Loucy (cell line): ENCODE results near the gene NUP62.

Experiments
- H2AFZ ChIP-seq: fragments of 200-600 bp; sonication (generic); 2 replicates; pipeline ENCODE4 v1.6.0; 2016; ENCODE audit warnings: antibody characterized with exemption, mild to moderate bottlenecking, low read length, moderate library complexity
- H3F3A ChIP-seq: fragments of 200-600 bp; 2 replicates; pipeline ENCODE4 v1.6.0; 2016; ENCODE audit warnings: antibody characterized with exemption, low read depth, mild to moderate bottlenecking
- H3K27me3 ChIP-seq: fragments of 200-600 bp; sonication (generic); 2 replicates; pipeline ENCODE4 v1.6.1; 2014; ENCODE audit warnings: low read length, mild to moderate bottlenecking; ENCODE audit not compliant: insufficient read depth, poor library complexity, severe bottlenecking
- H3K36me3 ChIP-seq: fragments of 200-600 bp; sonication (generic); 2 replicates; pipeline ENCODE4 v1.6.1; 2016; ENCODE audit warnings: low read length; ENCODE audit not compliant: insufficient read depth
- H3K4me1 ChIP-seq: fragments of 200-600 bp; sonication (generic); 2 replicates; pipeline ENCODE4 v1.5.1; 2014; ENCODE audit warnings: low read length, mild to moderate bottlenecking; ENCODE audit not compliant: insufficient read depth, poor library complexity, severe bottlenecking
- H3K4me2 ChIP-seq: fragments of 200-600 bp; sonication (generic); 2 replicates; pipeline ENCODE4 v1.6.0; 2014; ENCODE audit warnings: antibody characterized with exemption, low read length, low read depth, mild to moderate bottlenecking; ENCODE audit not compliant: poor library complexity, severe bottlenecking
- H3K4me3 ChIP-seq: fragments of 200-600 bp; sonication (generic); 2 replicates; pipeline ENCODE4 v1.5.1; 2014; ENCODE audit warnings: low read length, mild to moderate bottlenecking, mixed read lengths; ENCODE audit not compliant: poor library complexity, severe bottlenecking
- H3K79me2 ChIP-seq: fragments of 200-600 bp; sonication (generic); 2 replicates; pipeline ENCODE4 v1.6.1; 2014; ENCODE audit warnings: low read length; ENCODE audit not compliant: insufficient read depth
- H3K9ac ChIP-seq: fragments of 200-600 bp; sonication (generic); 2 replicates; pipeline ENCODE4 v1.6.0; 2014; ENCODE audit warnings: mild to moderate bottlenecking, low read depth, low read length, moderate library complexity; ENCODE audit not compliant: poor library complexity, severe bottlenecking
- H3K9me2 ChIP-seq: fragments of 200-600 bp; sonication (generic); replicated peaks from 2 replicates; pipeline ENCODE4 v1.6.1; 2016; ENCODE audit warnings: low read depth, low read length, mixed read lengths
- H3K9me3 ChIP-seq: fragments of 200-600 bp; sonication (generic); 2 replicates; pipeline ENCODE4 v1.6.1; 2014; ENCODE audit warnings: mild to moderate bottlenecking, antibody characterized with exemption, low read length, low read depth; ENCODE audit not compliant: insufficient read depth
- H4K20me1 ChIP-seq: fragments of 200-600 bp; sonication (generic); 2 replicates; pipeline ENCODE4 v1.6.0; 2014; ENCODE audit warnings: antibody characterized with exemption, low read length, mild to moderate bottlenecking; ENCODE audit not compliant: insufficient read depth, poor library complexity, severe bottlenecking
- CTCF ChIP-seq: fragments of 200-600 bp; sonication (generic); conservative IDR thresholded peaks from 2 replicates; pipeline ENCODE4 v1.5.1; 2014; ENCODE audit warnings: mild to moderate bottlenecking, antibody characterized with exemption, low read length
- EZH2phosphoT487 ChIP-seq: fragments of 200-600 bp; IDR thresholded peaks from 2 replicates; pipeline ENCODE4 v1.6.1; 2018; ENCODE audit warnings: antibody characterized with exemption, mild to moderate bottlenecking, moderate library complexity, borderline replicate concordance

Gene NUP62

GRCh38 chr19:49873834-49874233 lies 55.5 kb downstream of the NUP62 start:
- Histone ChIP-seq H3K4me1 (peaks cover 33% of the 10 kb centered on the region), H3K4me3 (no peak overlapping the region), H3K79me2 (peaks cover 38% of the 10 kb centered on the region), H2AFZ (no peak overlapping the region), H3K27me3 (no peaks in the 10 kb centered on the region), H3F3A (no peaks in the 10 kb centered on the region), H4K20me1 (peaks cover 10% of the 10 kb centered on the region), H3K9ac (no peak overlapping the region), H3K4me2 (no peak overlapping the region), H3K36me3 (no peaks in the 10 kb centered on the region), H3K9me2 (no peaks in the 10 kb centered on the region), H3K9me3 (no peaks in the 10 kb centered on the region)
- TF ChIP-seq CTCF (no peak), EZH2phosphoT487 (no peak)

GRCh38 chr19:49873129-49873521 lies 56.2 kb downstream of the NUP62 start:
- peaks cover 5% of the 10 kb centered on the region for H4K20me1 ChIP-seq
- no peak overlapping the region for H3K4me3 ChIP-seq
- no peaks in the 10 kb centered on the region for H3K9me2 ChIP-seq
- H3F3A ChIP-seq, result no peaks in the 10 kb centered on the region
- H3K36me3 ChIP-seq, result no peaks in the 10 kb centered on the region
- H3K27me3 ChIP-seq, result no peaks in the 10 kb centered on the region
- no peak overlapping the region for H3K9ac ChIP-seq
- peaks cover 33% of the 10 kb centered on the region for H3K4me1 ChIP-seq
- no peaks in the 10 kb centered on the region for H3K9me3 ChIP-seq
- H3K4me2 ChIP-seq, result no peak overlapping the region
- no peak overlapping the region for H2AFZ ChIP-seq
- peaks cover 33% of the 10 kb centered on the region for H3K79me2 ChIP-seq
- TF ChIP-seq CTCF, result no peak
- TF ChIP-seq EZH2phosphoT487, result no peak

- no peaks in the 10 kb centered on the region for H3K9me2 ChIP-seq
- H3K27me3 ChIP-seq, result no peaks in the 10 kb centered on the region
- H4K20me1 ChIP-seq, result peaks cover 5% of the 10 kb centered on the region
- peaks cover 32% of the 10 kb centered on the region for H3K79me2 ChIP-seq
- peaks cover 36% of the 10 kb centered on the region for H3K4me1 ChIP-seq
- H3F3A ChIP-seq, result no peaks in the 10 kb centered on the region
- H3K9ac ChIP-seq, result no peak overlapping the region
- no peak overlapping the region for H3K4me2 ChIP-seq
- no peak overlapping the region for H2AFZ ChIP-seq
- TF ChIP-seq CTCF (no peak), EZH2phosphoT487 (no peak)
- no peak overlapping the region for H3K4me3 ChIP-seq
- H3K36me3 ChIP-seq, result no peaks in the 10 kb centered on the region
- no peaks in the 10 kb centered on the region for H3K9me3 ChIP-seq
These were observed 56.8 kb downstream of the NUP62 start for GRCh38 chr19:49872245-49873128.
